ENCODE measurements around the gene ZNF277. TPM values are rescaled to one million over a fixed set of nuclear protein-coding genes. Genes with fewer than 3 reads are reported as not detected.
"Not testable (repeated sequence)": the region's sequence is repeated elsewhere in the genome, so short reads cannot be mapped to it uniquely, and the experiment has no call there.

Gene ZNF277
- total RNA-seq, 1 donor from 2014 or later = 23.7 TPM

- no peak for DNase-seq (ENCODE audit: low spot score in 2 of 2, unreplicated experiment in 2 of 2)
- Mint-ChIP-seq H3K27ac (no peak overlapping the region), H3K4me3 (no peak overlapping the region), H3K27me3 (ENCODE audit: low read depth) (no peaks in the 10 kb centered on the region), H3K4me1 (no peaks in the 10 kb centered on the region), H3K9me3 (no peaks in the 10 kb centered on the region), H3K36me3 (peaks cover 8% of the 10 kb centered on the region)
- no peak for TF ChIP-seq CTCF (IDR thresholded peaks at IDR 0.05; ENCODE audit: unreplicated experiment)
Measured at GRCh38 chr7:112300831-112301407, 94.4 kb downstream of the ZNF277 start.

GRCh38 chr7:112302566-112302965 is 96.1 kb downstream of the ZNF277 start:
- DNase-seq (ENCODE audit: low spot score in 2 of 2, unreplicated experiment in 2 of 2) = no peak
- H3K27me3 Mint-ChIP-seq (ENCODE audit: low read depth) = no peaks in the 10 kb centered on the region
- no peaks in the 10 kb centered on the region for H3K4me1 Mint-ChIP-seq
- H3K36me3 Mint-ChIP-seq = peaks cover 8% of the 10 kb centered on the region
- H3K9me3 Mint-ChIP-seq = no peaks in the 10 kb centered on the region
- H3K27ac Mint-ChIP-seq = no peak overlapping the region
- TF ChIP-seq CTCF (IDR thresholded peaks at IDR 0.05; ENCODE audit: unreplicated experiment) = no peak
- no peak overlapping the region for H3K4me3 Mint-ChIP-seq

- H3K4me1 Mint-ChIP-seq = no peaks in the 10 kb centered on the region
- peaks cover 18% of the 10 kb centered on the region for H3K9me3 Mint-ChIP-seq
- no peak for DNase-seq (ENCODE audit: low spot score in 2 of 2, unreplicated experiment in 2 of 2)
- H3K27ac Mint-ChIP-seq = no peak overlapping the region
- H3K4me3 Mint-ChIP-seq = no peak overlapping the region
- no peak for TF ChIP-seq CTCF (IDR thresholded peaks at IDR 0.05; ENCODE audit: unreplicated experiment)
- no peaks in the 10 kb centered on the region for H3K27me3 Mint-ChIP-seq (ENCODE audit: low read depth)
- H3K36me3 Mint-ChIP-seq = peaks cover 24% of the 10 kb centered on the region
Measured at GRCh38 chr7:112306903-112307302, 100.4 kb downstream of the ZNF277 start.

GRCh38 chr7:112307506-112307905 is 101.0 kb downstream of the ZNF277 start:
- no peaks in the 10 kb centered on the region for H3K27me3 Mint-ChIP-seq (ENCODE audit: low read depth)
- H3K9me3 Mint-ChIP-seq = peaks cover 18% of the 10 kb centered on the region

GRCh38 chr7:112308974-112309373 is 102.5 kb downstream of the ZNF277 start:
- Mint-ChIP-seq H3K27ac (no peak overlapping the region), H3K27me3 (ENCODE audit: low read depth) (no peaks in the 10 kb centered on the region), H3K9me3 (peaks cover 18% of the 10 kb centered on the region), H3K36me3 (peaks cover 26% of the 10 kb centered on the region), H3K4me1 (no peaks in the 10 kb centered on the region), H3K4me3 (no peak overlapping the region)
- DNase-seq (ENCODE audit: low spot score in 2 of 2, unreplicated experiment in 2 of 2) = no peak
- TF ChIP-seq CTCF (IDR thresholded peaks at IDR 0.05; ENCODE audit: unreplicated experiment) = no peak

More at GRCh38 chr7:112307506-112307905, 101.0 kb downstream of the ZNF277 start:
- peaks cover 24% of the 10 kb centered on the region for H3K36me3 Mint-ChIP-seq
- no peak overlapping the region for H3K27ac Mint-ChIP-seq
- TF ChIP-seq CTCF (IDR thresholded peaks at IDR 0.05; ENCODE audit: unreplicated experiment) = no peak
- H3K4me1 Mint-ChIP-seq = no peaks in the 10 kb centered on the region
- no peak for DNase-seq (ENCODE audit: low spot score in 2 of 2, unreplicated experiment in 2 of 2)
- no peak overlapping the region for H3K4me3 Mint-ChIP-seq

- H3K4me3 Mint-ChIP-seq; DNase-seq (ENCODE audit: low spot score in 2 of 2, unreplicated experiment in 2 of 2): not testable (repeated sequence)
- H3K9me3 Mint-ChIP-seq = peaks cover 17% of the 10 kb centered on the region
Measured at GRCh38 chr7:112316803-112317202, 110.3 kb downstream of the ZNF277 start.

More at GRCh38 chr7:112316803-112317202, 110.3 kb downstream of the ZNF277 start:
- not testable (repeated sequence) for H3K27ac Mint-ChIP-seq; H3K27me3 Mint-ChIP-seq (ENCODE audit: low read depth); H3K4me1 Mint-ChIP-seq
- H3K36me3 Mint-ChIP-seq = peaks cover 48% of the 10 kb centered on the region
